Skin of body (tissue), 3 donors: ENCODE results near the gene STAP1. TPM values are rescaled to one million over a fixed set of nuclear protein-coding genes. Genes with fewer than 3 reads are reported as not detected.
"Not testable (repeated sequence)": the region's sequence is repeated elsewhere in the genome, so short reads cannot be mapped to it uniquely, and the experiment has no call there.

Experiments
- DNase-seq: peaks from one replicate; lab custom pipeline; 2025; lab: John Stamatoyannopoulos, UW
- small RNA-seq: library from RNA; depleted of rRNA; stranded (forward); fragments of <200 nt; gene quantifications from one replicate; pipeline ENCODE3, GENCODE V24; 2014; ENCODE audit warnings: low replicate concordance
- total RNA-seq: library from RNA; depleted of rRNA; stranded (reverse); fragments of >200 nt; gene quantifications from one replicate; pipeline ENCODE4 v1.2.3, GENCODE V29; 2014

The STAP1 gene
- total RNA-seq, 1 donor from 2014 or later: 0.30 TPM

DNA sequence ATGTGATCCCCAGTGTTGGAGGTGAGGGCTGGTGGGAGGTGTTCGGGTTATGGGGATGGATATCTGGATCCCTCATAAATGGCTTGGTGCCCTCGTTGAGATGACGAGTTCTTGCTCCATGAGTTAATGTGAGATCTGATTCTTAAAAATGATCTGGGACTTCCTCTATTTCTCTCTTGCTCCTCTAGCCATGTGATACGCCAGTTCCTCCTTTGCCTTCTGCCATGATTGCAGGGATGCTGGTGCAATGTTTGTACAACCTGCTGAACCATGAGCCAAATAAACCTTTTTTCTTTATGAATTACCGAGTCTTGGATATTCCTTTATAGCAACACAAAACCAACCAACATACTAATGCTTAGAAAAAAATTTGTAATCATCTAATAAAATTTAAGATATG, 56.6 kb downstream of the STAP1 start:
- no peak for DNase-seq

DNA sequence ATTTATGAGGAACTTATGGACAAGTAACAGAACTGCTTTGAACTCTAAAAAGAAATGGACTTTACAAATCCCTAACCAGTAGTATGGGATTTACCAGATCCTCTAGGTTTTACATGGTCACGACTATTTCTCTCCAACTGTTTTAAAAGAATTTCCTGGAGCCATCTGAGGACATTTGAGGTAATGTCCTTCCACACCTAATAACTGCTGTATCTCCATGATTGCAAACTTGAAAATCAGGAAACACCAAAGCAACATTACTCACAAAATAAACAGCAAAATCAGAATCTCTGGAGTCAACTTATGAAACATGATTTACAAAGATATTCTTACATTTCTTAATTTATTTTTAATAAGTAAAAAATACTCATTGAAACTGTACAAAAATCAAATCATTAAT, 58.0 kb downstream of the STAP1 start:
- DNase-seq: no peak

DNA sequence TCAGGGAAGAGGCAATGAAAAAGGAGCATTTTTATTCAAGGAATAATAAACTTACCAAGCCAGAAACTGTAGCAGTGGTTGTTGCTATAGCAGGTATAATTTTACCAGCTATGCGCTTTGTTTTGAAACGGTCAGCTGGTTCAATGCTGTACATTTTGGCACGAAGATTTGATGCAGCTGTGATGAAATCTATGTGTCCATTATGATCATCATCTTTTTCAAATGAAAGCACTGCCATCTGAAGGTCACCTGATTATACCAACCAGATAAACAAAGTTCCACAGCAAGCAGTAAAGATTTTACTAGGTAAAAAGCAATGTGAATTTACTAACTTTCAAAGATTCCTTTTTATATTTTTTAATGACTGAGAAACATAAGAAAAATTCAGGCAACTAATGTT, 66.4 kb downstream of the STAP1 start:
- DNase-seq: no peak

DNA sequence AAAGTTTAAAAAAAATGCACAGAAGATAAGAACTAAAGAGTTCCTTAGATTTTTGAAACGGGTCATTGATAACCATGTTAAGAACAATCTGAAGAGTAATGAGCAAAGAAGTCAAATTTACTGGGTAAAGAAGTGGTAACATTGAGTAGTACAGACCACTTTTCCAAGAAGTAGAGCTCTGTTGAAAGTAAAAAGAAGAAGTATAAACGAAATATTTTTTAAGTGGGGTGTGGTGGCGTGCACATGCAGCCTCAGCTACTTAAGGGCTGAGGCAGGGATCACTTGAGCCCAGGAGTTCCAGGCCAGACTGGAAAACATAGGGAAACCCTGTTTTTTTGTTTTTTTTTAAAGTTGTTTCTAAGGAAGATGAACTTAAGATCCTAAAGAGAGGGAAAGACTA, 74.0 kb downstream of the STAP1 start:
- no peak for DNase-seq

DNA sequence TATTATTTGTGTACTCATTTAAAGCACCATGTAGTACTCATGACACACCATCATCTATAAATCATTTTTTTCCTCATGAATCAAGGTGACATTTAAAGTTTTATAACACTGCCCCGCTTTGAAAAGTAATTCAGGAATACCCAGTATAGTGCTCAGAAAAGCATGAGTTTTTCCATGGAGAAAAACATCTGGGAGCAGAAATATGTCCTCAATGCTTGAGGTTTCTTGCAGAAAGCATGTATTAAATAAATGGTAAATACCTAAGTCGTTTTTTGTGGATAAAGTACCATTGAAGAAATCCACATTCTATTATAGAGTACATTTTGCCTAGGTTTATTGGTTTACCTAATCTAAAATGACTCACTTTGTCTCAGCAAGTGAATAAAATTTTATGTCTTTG, 76.2 kb downstream of the STAP1 start:
- no peak for DNase-seq

DNA sequence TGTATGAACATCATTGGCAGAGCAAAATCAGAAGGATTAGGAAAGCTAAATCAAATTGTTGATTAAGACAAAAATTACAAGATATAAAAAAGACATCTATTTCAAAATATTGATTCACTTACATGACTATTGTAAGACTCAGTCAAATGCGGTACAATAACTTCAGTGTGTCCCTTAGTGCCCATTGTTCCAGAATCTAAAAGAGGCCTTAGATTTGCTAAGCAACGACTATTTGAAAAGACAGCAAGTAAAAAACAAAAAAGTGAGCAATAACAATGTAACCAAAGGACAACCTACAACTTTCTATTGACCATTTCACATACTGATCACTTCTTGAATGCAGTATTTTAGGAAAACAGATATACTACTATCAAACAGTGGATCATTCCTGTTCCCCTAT, 76.8 kb downstream of the STAP1 start:
- no peak for DNase-seq

DNA sequence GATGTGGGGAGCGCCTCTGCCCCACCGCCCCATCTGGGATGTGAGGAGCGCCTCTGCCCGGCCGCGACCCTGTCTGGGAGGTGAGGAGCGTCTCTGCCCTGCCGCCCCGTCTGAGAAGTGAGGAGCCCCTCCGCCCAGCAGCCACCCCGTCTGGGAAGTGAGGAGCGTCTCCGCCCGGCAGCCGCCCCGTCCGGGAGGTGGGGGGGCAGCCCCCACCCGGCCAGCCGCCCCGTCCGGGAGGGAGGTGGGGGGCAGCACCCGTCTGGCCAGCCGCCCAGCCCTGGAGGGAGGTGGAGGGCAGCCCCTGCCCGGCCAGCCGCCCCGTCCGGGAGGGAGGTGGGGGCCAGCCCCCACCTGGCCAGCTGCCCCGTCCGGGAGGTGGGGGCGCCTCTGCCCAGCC, 78.5 kb downstream of the STAP1 start:
- not testable (repeated sequence) for DNase-seq

DNA sequence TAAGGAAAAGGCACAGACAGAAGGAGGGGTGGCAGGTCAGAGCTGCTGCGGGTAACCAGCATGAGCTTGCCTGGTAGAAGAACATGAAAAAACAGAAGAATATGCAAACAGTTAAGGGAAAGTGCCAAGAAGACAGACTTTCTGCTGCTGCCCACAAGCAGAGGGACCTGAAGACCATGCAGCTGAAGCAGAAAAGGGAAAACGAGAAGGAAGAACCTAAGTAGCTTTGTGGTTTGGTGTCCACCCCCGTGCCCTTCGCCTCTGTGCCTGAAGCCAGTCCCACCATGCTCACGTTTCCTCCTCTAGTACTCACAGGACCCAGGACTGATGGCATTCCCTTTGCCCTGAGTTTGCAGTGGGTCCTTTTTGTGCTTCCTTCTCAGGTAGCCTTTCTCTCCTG, 79.6 kb downstream of the STAP1 start:
- no peak for DNase-seq

DNA sequence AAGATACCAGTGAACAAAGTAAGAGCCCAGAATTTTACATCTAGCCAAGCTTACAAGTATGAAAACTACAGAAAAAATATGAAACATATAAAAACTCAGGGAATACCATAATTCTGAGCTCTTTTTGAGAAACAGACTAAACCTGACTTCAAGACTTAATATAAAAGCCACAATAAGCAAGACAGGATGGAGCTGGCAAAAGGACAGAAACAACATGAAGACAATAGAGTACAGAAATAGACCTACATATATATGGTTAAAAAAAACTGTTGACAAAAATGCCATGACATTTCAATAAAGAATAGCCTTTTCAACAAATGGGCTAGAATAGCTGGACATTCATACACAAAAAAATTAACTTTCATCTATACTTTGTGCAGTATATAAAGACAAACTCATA, 93.0 kb downstream of the STAP1 start:
- DNase-seq: no peak

Small RNAs within 50 kb of the gene (small RNA-seq; reads per million reads assigned to genes)
- not detected for gene AC096720.1

Other genes with a start within 250 kb of the STAP1 start
- 39.0 TPM for gene CENPC, start 13.2 kb upstream of the STAP1 start, total RNA-seq
- 39.8 TPM for gene UBA6, start 142.4 kb downstream of the STAP1 start, total RNA-seq
- not detected for gene GNRHR, start 195.7 kb downstream of the STAP1 start, total RNA-seq